NB4 (cell line): ENCODE measurements around the gene NTN3.

Source experiments
- MYC ChIP-seq: IDR thresholded peaks from 2 replicates; pipeline ENCODE4 v1.6.1; 2011; ENCODE audit warnings: low read depth, low read length
- POLR2A ChIP-seq: IDR thresholded peaks from 2 replicates; pipeline ENCODE4 v1.6.1; 2011; ENCODE audit warnings: mild to moderate bottlenecking; ENCODE audit not compliant: insufficient read length; ENCODE audit errors: extremely low read depth
- TF ChIP-seq, protein P1 (sequence below): IDR thresholded peaks from one replicate; pipeline ENCODE4 v1.5.1; 2012; ENCODE audit warnings: low read depth, low read length
- TF ChIP-seq, protein P2 (sequence below): IDR thresholded peaks from 2 replicates; pipeline ENCODE4 v1.6.1; 2011; ENCODE audit warnings: low read depth, low read length

DNA sequence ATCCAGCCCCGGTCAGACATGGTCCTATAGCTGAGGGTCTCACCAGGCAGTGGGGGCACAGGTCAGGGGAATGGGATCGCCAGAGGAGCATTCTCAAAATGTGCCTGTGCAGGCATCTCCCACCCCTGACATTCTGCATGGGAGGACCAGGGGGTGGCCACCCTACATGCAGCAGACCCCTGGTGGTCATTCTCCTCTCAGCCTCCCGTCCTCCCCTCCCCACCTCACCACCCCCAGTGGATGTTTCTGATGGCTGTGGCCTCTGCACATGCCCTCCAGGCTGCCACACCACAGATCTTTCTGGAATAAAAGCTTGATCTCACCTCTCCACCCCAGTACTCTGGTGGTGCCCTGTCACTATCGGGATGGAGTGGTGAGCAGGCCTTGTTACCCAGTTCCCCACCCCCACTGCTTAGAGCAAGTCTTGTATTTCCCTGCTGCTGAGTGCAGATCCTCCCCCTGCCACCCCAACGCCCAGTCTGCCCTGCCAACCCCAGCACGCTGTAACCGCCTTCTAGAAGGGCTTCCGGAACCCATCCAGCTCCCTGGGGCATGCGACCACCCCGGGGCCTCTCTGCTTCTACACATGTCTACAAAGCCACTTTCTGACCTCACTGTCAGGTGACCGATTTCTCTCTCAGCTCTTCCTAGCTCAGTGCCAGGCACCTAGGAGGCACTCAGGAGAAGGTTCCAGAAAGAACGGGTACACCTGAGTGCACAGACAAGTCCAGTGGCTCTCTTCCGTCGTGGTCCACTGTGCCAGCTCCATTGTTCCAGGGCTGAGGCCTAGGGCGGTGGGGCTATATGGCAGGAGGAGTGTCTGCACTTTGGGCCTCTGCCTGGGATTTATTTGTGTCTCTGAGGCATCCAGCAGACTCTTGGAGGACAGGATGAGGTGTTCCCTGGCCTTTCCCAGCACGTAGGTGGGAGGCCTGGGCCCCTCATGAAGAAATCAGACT lies 13.1 kb downstream of the NTN3 start:
- TF ChIP-seq, protein P1, sequence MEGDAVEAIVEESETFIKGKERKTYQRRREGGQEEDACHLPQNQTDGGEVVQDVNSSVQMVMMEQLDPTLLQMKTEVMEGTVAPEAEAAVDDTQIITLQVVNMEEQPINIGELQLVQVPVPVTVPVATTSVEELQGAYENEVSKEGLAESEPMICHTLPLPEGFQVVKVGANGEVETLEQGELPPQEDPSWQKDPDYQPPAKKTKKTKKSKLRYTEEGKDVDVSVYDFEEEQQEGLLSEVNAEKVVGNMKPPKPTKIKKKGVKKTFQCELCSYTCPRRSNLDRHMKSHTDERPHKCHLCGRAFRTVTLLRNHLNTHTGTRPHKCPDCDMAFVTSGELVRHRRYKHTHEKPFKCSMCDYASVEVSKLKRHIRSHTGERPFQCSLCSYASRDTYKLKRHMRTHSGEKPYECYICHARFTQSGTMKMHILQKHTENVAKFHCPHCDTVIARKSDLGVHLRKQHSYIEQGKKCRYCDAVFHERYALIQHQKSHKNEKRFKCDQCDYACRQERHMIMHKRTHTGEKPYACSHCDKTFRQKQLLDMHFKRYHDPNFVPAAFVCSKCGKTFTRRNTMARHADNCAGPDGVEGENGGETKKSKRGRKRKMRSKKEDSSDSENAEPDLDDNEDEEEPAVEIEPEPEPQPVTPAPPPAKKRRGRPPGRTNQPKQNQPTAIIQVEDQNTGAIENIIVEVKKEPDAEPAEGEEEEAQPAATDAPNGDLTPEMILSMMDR, result no peak
- TF ChIP-seq, protein P2, sequence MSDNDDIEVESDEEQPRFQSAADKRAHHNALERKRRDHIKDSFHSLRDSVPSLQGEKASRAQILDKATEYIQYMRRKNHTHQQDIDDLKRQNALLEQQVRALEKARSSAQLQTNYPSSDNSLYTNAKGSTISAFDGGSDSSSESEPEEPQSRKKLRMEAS, result no peak
- no peak for TF ChIP-seq POLR2A
- no peak for TF ChIP-seq MYC
